ENCODE results near the gene DRAXIN.
A peak's percentile ranks its signal among the peaks of the same experiment; 100 is the strongest.

The DRAXIN gene

DNA sequence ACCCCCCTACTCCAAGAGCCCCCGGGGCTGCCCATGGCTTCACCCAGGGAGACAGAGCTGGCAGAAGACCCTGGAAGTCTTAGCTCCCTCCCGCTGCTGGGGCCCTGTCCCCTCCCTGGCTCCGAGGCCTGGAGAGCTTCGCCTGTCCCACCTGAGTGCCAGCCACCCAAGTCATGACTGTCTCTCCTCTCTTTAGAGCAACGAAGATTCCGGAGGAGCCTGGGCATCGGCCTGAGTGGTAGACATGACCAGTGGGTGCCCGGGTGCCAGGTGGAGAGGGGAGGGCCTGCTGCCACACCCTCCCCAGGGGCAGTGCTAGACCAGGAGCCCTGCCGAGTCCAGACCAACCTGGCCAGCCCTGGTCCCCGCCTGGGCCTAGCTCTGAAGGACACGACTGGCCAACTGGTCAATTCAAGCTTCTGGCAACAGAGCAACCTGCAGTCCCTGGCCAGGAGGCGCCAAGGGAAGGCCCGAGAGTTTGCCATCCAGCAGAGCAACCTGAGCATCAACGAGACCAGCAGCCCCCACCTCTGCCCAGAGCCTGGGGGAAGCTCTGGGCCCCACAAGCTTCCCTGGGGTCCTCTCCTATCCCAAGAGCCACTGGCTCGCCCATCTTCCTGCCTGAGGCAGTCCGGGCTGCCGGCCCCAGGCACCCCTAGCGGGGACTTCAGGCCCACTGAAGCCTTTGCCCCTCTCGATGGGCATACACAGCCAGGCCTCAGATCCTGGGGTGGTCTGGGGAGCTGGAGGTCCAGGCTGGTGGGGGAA is 74.3 kb downstream of the DRAXIN start:
- no peak for DNase-seq (ENCODE audit: low spot score)

DNA sequence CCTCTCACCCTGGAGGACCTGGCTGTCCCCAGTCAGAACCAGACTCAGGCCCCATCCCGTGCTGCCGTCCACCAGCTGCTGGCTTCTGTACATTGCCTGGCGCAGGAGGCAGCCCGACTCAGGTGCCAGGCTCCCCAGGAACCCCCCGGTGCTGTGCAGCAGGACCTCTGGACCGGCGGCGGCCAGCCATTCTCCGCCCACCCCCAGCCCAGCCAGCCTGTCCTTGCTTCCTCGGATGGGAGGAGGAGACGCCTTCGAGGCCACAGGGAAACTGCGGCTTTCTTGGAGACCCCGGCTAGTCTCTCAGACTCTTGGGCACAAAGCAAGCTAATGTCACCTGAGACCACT is 74.9 kb downstream of the DRAXIN start:
- DNase-seq (ENCODE audit: low spot score): no peak

- DNase-seq (ENCODE audit: low spot score): peak; percentile 57
Measured at GRCh38 chr1:11767922-11768704, 76.6 kb downstream of the DRAXIN start.

GRCh38 chr1:11768821-11769220 is 77.3 kb downstream of the DRAXIN start:
- peak; percentile 61 for DNase-seq (ENCODE audit: low spot score)

- no peak for DNase-seq (ENCODE audit: low spot score)
Measured at GRCh38 chr1:11769274-11769673, 77.8 kb downstream of the DRAXIN start.

- DNase-seq (ENCODE audit: low spot score): no peak
Measured at GRCh38 chr1:11770011-11770410, 78.5 kb downstream of the DRAXIN start.

- no peak for DNase-seq (ENCODE audit: low spot score)
Measured at GRCh38 chr1:11771481-11772043, 80.1 kb downstream of the DRAXIN start.

- no peak for DNase-seq (ENCODE audit: low spot score)
Measured at GRCh38 chr1:11772458-11772857, 80.9 kb downstream of the DRAXIN start.

- DNase-seq (ENCODE audit: low spot score): no peak
Measured at GRCh38 chr1:11774753-11775152, 83.2 kb downstream of the DRAXIN start.

Measured in GM03348 (cell line).